Stimulated activated CD4-positive, alpha-beta T cell treated with anti-CD3 and anti-CD28 coated beads, Interleukin-4, amount 100 ng/mL, for 1 hour (primary cell): ENCODE results near the gene ZMAT1.
A peak's percentile ranks its signal among the peaks of the same experiment; 100 is the strongest.
"Not testable (repeated sequence)": the region's sequence is repeated elsewhere in the genome, so short reads cannot be mapped to it uniquely, and the experiment has no call there.

ENCODE experiments used
- DNase-seq: peaks from one replicate; pipeline ENCODE4 v3.0.0-alpha.2; 2020

ZMAT1 gene

GRCh38 chrX:101931488-101932248, at the start of gene ZMAT1:
ZMAT1 (minus strand) TSS chrX:101932027; CDS start chrX:101932008, 19 bp downstream.
- DNase-seq = peak; percentile 92

- DNase-seq = no peak
Measured at GRCh38 chrX:101977106-101977505, 45.3 kb upstream of the ZMAT1 start.

- no peak for DNase-seq
Measured at GRCh38 chrX:101973066-101973465, 41.2 kb upstream of the ZMAT1 start.

- DNase-seq = not testable (repeated sequence)
Measured at GRCh38 chrX:101964923-101965539, 33.2 kb upstream of the ZMAT1 start.

- no peak for DNase-seq
Measured at GRCh38 chrX:101958139-101958538, 26.3 kb upstream of the ZMAT1 start.

- no peak for DNase-seq
Measured at GRCh38 chrX:101957174-101957573, 25.3 kb upstream of the ZMAT1 start.

- no peak for DNase-seq
Measured at GRCh38 chrX:101956556-101956955, 24.7 kb upstream of the ZMAT1 start.

GRCh38 chrX:101950581-101950980, 18.8 kb upstream of the ZMAT1 start:
- DNase-seq = no peak

GRCh38 chrX:101932249-101932570, 383 bp upstream of the ZMAT1 start:
- DNase-seq = no peak

- no peak for DNase-seq
Measured at GRCh38 chrX:101931136-101931487, 715 bp downstream of the ZMAT1 start.

- no peak for DNase-seq
Measured at GRCh38 chrX:101925733-101926132, 6.1 kb downstream of the ZMAT1 start.

- no peak for DNase-seq
Measured at GRCh38 chrX:101918751-101919150, 13.1 kb downstream of the ZMAT1 start.

- DNase-seq = no peak
Measured at GRCh38 chrX:101906136-101906796, 25.6 kb downstream of the ZMAT1 start.

- DNase-seq = no peak
Measured at GRCh38 chrX:101904996-101905395, 26.8 kb downstream of the ZMAT1 start.
